Upper lobe of left lung (tissue), 4 donors: Measurements from ENCODE around the gene ARID5B.

Source experiments
- EP300 ChIP-seq, 4 donors: sonication (generic); formaldehyde crosslinking; IDR thresholded peaks; one replicate each; pipeline ENCODE4 v1.5.1; 2017; ENCODE audit warnings: antibody characterized with exemption in 4 of 4, control low read depth in 2 of 4
- POLR2A ChIP-seq, 4 donors: fragments of 450-650 bp; IDR thresholded peaks; one replicate each; pipeline ENCODE4 v1.5.1; 2016 to 2017; ENCODE audit warnings: antibody characterized with exemption in 4 of 4, mild to moderate bottlenecking in 2 of 4
- TF ChIP-seq, protein P1 (sequence below), 6 experiments: fragments of 450-650 bp in 4 of 6; fragments of 200-600 bp in 2 of 6; sonication (generic) in 2 of 6; IDR thresholded peaks; one replicate each; pipeline ENCODE4 v1.5.1; 2016 to 2019; ENCODE audit warnings: antibody characterized with exemption in 6 of 6

DNA sequence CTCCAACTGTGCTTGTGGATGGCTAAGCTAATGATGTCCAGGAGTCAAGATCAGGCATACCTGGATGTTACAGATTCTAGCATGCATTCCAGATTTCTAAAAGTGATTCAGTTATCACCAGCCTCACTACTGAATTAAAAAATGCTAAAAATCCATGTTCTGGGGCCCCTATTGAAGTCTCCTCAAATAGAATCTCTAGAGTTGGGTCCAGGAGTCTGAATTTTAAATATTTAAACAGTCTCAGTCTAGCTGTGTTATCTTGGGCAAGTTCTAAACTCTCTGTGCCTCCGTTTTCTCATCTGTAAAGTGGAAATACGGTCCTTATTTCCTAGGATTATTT is 5.0 kb downstream of the ARID5B start:
- TF ChIP-seq, protein P1, sequence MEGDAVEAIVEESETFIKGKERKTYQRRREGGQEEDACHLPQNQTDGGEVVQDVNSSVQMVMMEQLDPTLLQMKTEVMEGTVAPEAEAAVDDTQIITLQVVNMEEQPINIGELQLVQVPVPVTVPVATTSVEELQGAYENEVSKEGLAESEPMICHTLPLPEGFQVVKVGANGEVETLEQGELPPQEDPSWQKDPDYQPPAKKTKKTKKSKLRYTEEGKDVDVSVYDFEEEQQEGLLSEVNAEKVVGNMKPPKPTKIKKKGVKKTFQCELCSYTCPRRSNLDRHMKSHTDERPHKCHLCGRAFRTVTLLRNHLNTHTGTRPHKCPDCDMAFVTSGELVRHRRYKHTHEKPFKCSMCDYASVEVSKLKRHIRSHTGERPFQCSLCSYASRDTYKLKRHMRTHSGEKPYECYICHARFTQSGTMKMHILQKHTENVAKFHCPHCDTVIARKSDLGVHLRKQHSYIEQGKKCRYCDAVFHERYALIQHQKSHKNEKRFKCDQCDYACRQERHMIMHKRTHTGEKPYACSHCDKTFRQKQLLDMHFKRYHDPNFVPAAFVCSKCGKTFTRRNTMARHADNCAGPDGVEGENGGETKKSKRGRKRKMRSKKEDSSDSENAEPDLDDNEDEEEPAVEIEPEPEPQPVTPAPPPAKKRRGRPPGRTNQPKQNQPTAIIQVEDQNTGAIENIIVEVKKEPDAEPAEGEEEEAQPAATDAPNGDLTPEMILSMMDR (IDR thresholded peaks at IDR 0.05), result no peak
- TF ChIP-seq POLR2A (IDR thresholded peaks at IDR 0.05), result no peak
- no peak for TF ChIP-seq EP300 (IDR thresholded peaks at IDR 0.05)
